Fibroblast of the conjunctiva (primary cell): ENCODE data around the gene ZNF584.

Experiments
- DNase-seq: peaks from one replicate; pipeline ENCODE4 v3.0.0-alpha.2; 2010; ENCODE audit warnings: low read depth

The ZNF584 gene

DNA sequence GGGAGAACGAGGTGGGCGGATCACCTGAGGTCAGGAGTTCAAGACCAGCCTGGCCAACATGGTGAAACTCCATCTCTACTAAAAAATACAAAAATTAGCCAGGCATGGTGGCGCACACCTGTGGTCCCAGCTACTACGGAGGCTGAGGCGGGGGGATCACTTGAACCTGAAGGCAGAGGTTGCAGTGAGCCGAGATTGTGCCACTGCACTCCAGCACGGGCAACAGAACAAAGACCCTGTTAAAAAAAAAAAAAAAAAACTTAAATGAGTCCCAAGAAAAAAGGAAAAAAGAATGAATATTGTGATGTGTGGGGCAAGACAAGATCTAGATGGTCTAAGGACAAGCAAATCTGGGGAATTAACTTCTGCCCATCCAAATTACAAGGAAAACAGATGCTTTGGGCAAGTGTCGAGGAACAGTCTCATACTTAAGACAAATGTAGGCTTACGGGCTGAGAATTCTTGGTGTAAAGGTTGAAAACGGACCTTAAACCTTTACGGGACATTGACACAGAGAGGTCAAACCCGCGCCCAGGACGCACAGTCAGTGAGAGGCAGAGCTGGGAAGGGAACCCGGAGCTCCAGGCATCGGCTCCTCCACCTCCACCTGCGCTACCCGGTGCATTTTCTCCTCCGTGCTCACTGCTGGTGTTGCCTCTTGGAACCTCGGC, 57.8 kb downstream of the ZNF584 start:
- no peak for DNase-seq

DNA sequence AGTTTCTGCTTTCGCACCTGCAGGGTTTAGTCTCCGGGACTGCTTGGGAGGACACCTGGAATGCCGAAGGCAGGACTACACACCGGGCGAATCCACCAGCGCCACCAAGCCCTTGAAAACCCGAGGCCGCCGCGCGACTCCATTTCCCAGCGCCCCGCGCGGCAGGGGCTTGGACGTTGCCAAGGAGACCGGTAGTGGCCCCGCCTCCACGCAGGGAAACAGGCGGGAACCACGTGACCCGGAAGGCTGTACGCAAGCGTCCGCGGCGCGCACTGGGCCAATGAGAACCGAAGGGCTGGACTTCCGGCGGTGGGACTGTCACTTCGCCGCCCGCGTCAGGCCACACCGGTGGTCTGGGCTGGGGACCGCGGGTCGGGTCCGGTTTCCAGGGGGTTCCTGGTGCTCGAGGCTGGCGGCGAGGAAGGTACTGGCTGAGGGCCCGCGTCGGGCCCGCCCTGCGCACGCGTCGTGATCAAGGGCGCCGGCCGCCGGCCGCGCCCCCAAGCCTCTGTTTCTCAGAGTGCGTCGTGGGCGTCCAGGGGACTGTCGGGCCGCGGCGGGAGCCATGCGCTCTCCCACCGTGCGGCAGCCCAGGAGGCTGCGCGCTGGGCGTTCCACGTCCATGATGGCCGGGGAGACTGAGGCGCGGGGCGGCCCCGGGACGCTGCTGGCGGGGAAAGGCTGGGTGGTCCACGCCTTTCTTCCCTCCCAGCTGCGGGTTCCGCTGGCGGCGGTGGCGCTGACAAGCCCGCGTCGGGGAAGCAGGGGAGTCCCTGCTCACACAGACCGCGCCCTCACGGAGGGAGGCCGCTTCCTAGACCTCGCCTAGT, 58.5 kb downstream of the ZNF584 start, which contains the start of gene ZNF324:
Gene ZNF324 (plus strand): TSS at position 321 of the 830 bp plus-strand sequence. CDS start 2,106 bp downstream, outside the sequence.
- peak; percentile 85 for DNase-seq
